ENCODE data around the gene RBM47.

Gene RBM47

DNA sequence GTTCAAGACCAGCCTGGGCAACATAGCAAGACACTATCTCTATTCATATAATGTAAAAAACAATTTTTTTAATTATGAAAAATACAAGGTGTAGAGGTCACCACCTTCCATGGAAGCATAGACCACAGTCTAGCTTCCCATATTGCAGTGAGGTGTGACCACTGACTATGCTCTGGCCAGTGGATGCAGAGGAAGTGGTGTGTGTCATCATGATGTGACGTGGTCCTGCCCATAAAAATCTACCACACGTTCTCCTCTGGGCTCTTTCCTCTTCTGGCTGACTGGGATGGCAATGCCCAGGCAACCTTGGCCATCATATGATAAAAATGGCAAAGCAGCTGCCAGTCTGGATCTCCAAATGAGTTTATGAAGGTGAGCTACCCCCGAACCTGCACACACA is 65.7 kb downstream of the RBM47 start:
- H4K20me1 ChIP-seq (ENCODE audit: insufficient read depth, low read length, poor library complexity, severe bottlenecking): no peaks in the 10 kb centered on the region
- no peaks in the 10 kb centered on the region for H3K4me1 ChIP-seq (ENCODE audit: insufficient read depth, low read length, poor library complexity, severe bottlenecking)
- no peaks in the 10 kb centered on the region for H3K27me3 ChIP-seq (ENCODE audit: insufficient read depth, low read length, poor library complexity, severe bottlenecking)
- TF ChIP-seq EZH2phosphoT487 (IDR thresholded peaks at IDR 0.05; ENCODE audit: borderline replicate concordance): no peak
- TF ChIP-seq, protein P1, sequence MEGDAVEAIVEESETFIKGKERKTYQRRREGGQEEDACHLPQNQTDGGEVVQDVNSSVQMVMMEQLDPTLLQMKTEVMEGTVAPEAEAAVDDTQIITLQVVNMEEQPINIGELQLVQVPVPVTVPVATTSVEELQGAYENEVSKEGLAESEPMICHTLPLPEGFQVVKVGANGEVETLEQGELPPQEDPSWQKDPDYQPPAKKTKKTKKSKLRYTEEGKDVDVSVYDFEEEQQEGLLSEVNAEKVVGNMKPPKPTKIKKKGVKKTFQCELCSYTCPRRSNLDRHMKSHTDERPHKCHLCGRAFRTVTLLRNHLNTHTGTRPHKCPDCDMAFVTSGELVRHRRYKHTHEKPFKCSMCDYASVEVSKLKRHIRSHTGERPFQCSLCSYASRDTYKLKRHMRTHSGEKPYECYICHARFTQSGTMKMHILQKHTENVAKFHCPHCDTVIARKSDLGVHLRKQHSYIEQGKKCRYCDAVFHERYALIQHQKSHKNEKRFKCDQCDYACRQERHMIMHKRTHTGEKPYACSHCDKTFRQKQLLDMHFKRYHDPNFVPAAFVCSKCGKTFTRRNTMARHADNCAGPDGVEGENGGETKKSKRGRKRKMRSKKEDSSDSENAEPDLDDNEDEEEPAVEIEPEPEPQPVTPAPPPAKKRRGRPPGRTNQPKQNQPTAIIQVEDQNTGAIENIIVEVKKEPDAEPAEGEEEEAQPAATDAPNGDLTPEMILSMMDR (conservative IDR thresholded peaks at IDR 0.05; ENCODE audit: low read length): no peak
- H3K9me3 ChIP-seq (ENCODE audit: insufficient read depth, low read depth, low read length): no peaks in the 10 kb centered on the region
- no peaks in the 10 kb centered on the region for H3K9me2 ChIP-seq (replicated peaks; ENCODE audit: low read depth, low read length)
- no peak overlapping the region for H3K4me2 ChIP-seq (ENCODE audit: low read depth, low read length, poor library complexity, severe bottlenecking)
- H3K4me3 ChIP-seq (ENCODE audit: low read length, poor library complexity, severe bottlenecking): no peak overlapping the region
- no peak overlapping the region for H2AFZ ChIP-seq (ENCODE audit: low read length)
- H3K36me3 ChIP-seq (ENCODE audit: insufficient read depth, low read length): no peaks in the 10 kb centered on the region
- no peak overlapping the region for H3K9ac ChIP-seq (ENCODE audit: low read depth, low read length, poor library complexity, severe bottlenecking)
- H3K79me2 ChIP-seq (ENCODE audit: insufficient read depth, low read length): no peaks in the 10 kb centered on the region
- H3F3A ChIP-seq (ENCODE audit: low read depth): no peaks in the 10 kb centered on the region

GRCh38 chr4:40563401-40563800 is 66.3 kb downstream of the RBM47 start:
- Histone ChIP-seq H3K36me3 (ENCODE audit: insufficient read depth, low read length) (no peaks in the 10 kb centered on the region), H3K4me1 (ENCODE audit: insufficient read depth, low read length, poor library complexity, severe bottlenecking) (no peaks in the 10 kb centered on the region), H3F3A (ENCODE audit: low read depth) (no peaks in the 10 kb centered on the region), H3K9me2 (replicated peaks; ENCODE audit: low read depth, low read length) (no peaks in the 10 kb centered on the region), H3K9me3 (ENCODE audit: insufficient read depth, low read depth, low read length) (no peaks in the 10 kb centered on the region), H4K20me1 (ENCODE audit: insufficient read depth, low read length, poor library complexity, severe bottlenecking) (no peaks in the 10 kb centered on the region), H3K9ac (ENCODE audit: low read depth, low read length, poor library complexity, severe bottlenecking) (no peak overlapping the region), H3K27me3 (ENCODE audit: insufficient read depth, low read length, poor library complexity, severe bottlenecking) (no peaks in the 10 kb centered on the region), H3K4me2 (ENCODE audit: low read depth, low read length, poor library complexity, severe bottlenecking) (no peak overlapping the region), H3K79me2 (ENCODE audit: insufficient read depth, low read length) (no peaks in the 10 kb centered on the region), H3K4me3 (ENCODE audit: low read length, poor library complexity, severe bottlenecking) (no peak overlapping the region), H2AFZ (ENCODE audit: low read length) (no peak overlapping the region)
- TF ChIP-seq EZH2phosphoT487 (IDR thresholded peaks at IDR 0.05; ENCODE audit: borderline replicate concordance): no peak
- TF ChIP-seq, protein P1 (conservative IDR thresholded peaks at IDR 0.05; ENCODE audit: low read length): no peak

- H3K4me2 ChIP-seq (ENCODE audit: low read depth, low read length, poor library complexity, severe bottlenecking): no peak overlapping the region
- no peaks in the 10 kb centered on the region for H3F3A ChIP-seq (ENCODE audit: low read depth)
- no peaks in the 10 kb centered on the region for H3K4me1 ChIP-seq (ENCODE audit: insufficient read depth, low read length, poor library complexity, severe bottlenecking)
- TF ChIP-seq, protein P1 (conservative IDR thresholded peaks at IDR 0.05; ENCODE audit: low read length): no peak
- TF ChIP-seq EZH2phosphoT487 (IDR thresholded peaks at IDR 0.05; ENCODE audit: borderline replicate concordance): no peak
- H3K4me3 ChIP-seq (ENCODE audit: low read length, poor library complexity, severe bottlenecking): no peak overlapping the region
- no peak overlapping the region for H2AFZ ChIP-seq (ENCODE audit: low read length)
- no peaks in the 10 kb centered on the region for H3K9me3 ChIP-seq (ENCODE audit: insufficient read depth, low read depth, low read length)
- H3K9me2 ChIP-seq (replicated peaks; ENCODE audit: low read depth, low read length): no peaks in the 10 kb centered on the region
- no peaks in the 10 kb centered on the region for H3K79me2 ChIP-seq (ENCODE audit: insufficient read depth, low read length)
- H3K9ac ChIP-seq (ENCODE audit: low read depth, low read length, poor library complexity, severe bottlenecking): no peak overlapping the region
- H3K27me3 ChIP-seq (ENCODE audit: insufficient read depth, low read length, poor library complexity, severe bottlenecking): no peaks in the 10 kb centered on the region
- H4K20me1 ChIP-seq (ENCODE audit: insufficient read depth, low read length, poor library complexity, severe bottlenecking): no peaks in the 10 kb centered on the region
- H3K36me3 ChIP-seq (ENCODE audit: insufficient read depth, low read length): no peaks in the 10 kb centered on the region
Observed at GRCh38 chr4:40562681-40563080, 67.0 kb downstream of the RBM47 start.

All from Loucy (cell line).